H1 (cell line): ENCODE data around the gene JMJD1C. TPM values are rescaled to one million over a fixed set of nuclear protein-coding genes. Genes with fewer than 3 reads are reported as not detected.

Source experiments
- CTCF ChIA-PET: fragments of 300-600 bp; sonication (Branson Sonifier 250); formaldehyde crosslinking; loops from one replicate; lab custom pipeline; 2021; ENCODE audit not compliant: partially characterized antibody; lab: Charles Lee
- POLR2A ChIA-PET: fragments of 300-600 bp; sonication (Branson Sonifier 250); formaldehyde crosslinking; loops from one replicate; lab custom pipeline; 2021; ENCODE audit warnings: inconsistent platforms; ENCODE audit not compliant: partially characterized antibody; lab: Charles Lee
- DNase-seq, 2 experiments: peaks; one replicate each; pipeline versions ENCODE4 v3.0.0 to v3.0.0-alpha.2; 2010 to 2022; ENCODE audit warnings: low spot score in 2 of 2, low read depth in 1 of 2, mixed read lengths in 1 of 2
- FAIRE-seq: peaks from 2 replicates; lab custom pipeline; 2011; peaks lifted over from hg19 to GRCh38; lab: Jason Lieb, UNC
- H2AFZ ChIP-seq: 2 replicates; pipeline ENCODE4 v1.8.1; 2012; ENCODE audit warnings: low read length, inconsistent platforms
- H2AK5ac ChIP-seq: 2 replicates; pipeline ENCODE4 v1.6.1; 2013; ENCODE audit warnings: low read depth, low read length
- H2BK120ac ChIP-seq: replicated peaks from 2 replicates; pipeline ENCODE3; 2013; ENCODE audit warnings: low read depth, low read length, inconsistent platforms
- H2BK12ac ChIP-seq: 2 replicates; pipeline ENCODE4 v1.6.1; 2013; ENCODE audit warnings: low read depth, low read length
- H2BK15ac ChIP-seq: 2 replicates; pipeline ENCODE4 v1.6.1; 2013; ENCODE audit warnings: low read length
- H2BK20ac ChIP-seq: 2 replicates; pipeline ENCODE4 v1.6.1; 2013; ENCODE audit warnings: low read length
- H2BK5ac ChIP-seq: 2 replicates; pipeline ENCODE4 v1.6.1; 2013; ENCODE audit warnings: low read depth, low read length
- H3K14ac ChIP-seq: 2 replicates; pipeline ENCODE4 v1.6.1; 2013; ENCODE audit warnings: inconsistent platforms; ENCODE audit not compliant: insufficient read length
- H3K18ac ChIP-seq: 2 replicates; pipeline ENCODE4 v1.6.1; 2013; ENCODE audit warnings: low read length; ENCODE audit errors: extremely low read depth
- H3K23ac ChIP-seq: 2 replicates; pipeline ENCODE4 v1.6.1; 2013; ENCODE audit warnings: inconsistent platforms; ENCODE audit not compliant: insufficient read length
- H3K23me2 ChIP-seq: 2 replicates; pipeline ENCODE4 v1.6.1; 2013; ENCODE audit warnings: low read depth, low read length
- H3K27ac ChIP-seq: 2 replicates; pipeline ENCODE4 v1.6.1; 2011; ENCODE audit warnings: low read depth, low read length, inconsistent platforms
- H3K27me3 ChIP-seq, 4 experiments: replicated peaks in 1 of 4; 1 replicate in 1 of 4; 2 replicates in 3 of 4; pipeline versions ENCODE4 v1.6.1 to v1.8.1; 2011 to 2013; ENCODE audit warnings: low read length in 3 of 4, mild to moderate bottlenecking in 3 of 4, inconsistent platforms in 2 of 4, mixed read lengths in 2 of 4, moderate library complexity in 1 of 4; ENCODE audit not compliant: control insufficient read depth in 3 of 4, insufficient read depth in 3 of 4; ENCODE audit errors: extremely low read depth in 1 of 4
- H3K36me3 ChIP-seq, 4 experiments: 2 replicates each; pipeline versions ENCODE4 v1.6.1 to v1.8.1; 2011 to 2013; ENCODE audit warnings: mild to moderate bottlenecking in 4 of 4, low read length in 3 of 4, moderate library complexity in 2 of 4, control low read depth in 1 of 4, inconsistent platforms in 1 of 4; ENCODE audit not compliant: insufficient read depth in 4 of 4, control insufficient read depth in 2 of 4
- H3K4ac ChIP-seq: replicated peaks from 2 replicates; pipeline ENCODE3; 2013; ENCODE audit warnings: low read length, low read depth, mixed read lengths, inconsistent platforms; ENCODE audit not compliant: insufficient read length
- H3K4me1 ChIP-seq, 4 experiments: replicated peaks in 1 of 4; 1 replicate in 1 of 4; 2 replicates in 3 of 4; pipeline versions ENCODE4 v1.6.1 to v1.8.1; 2011 to 2013; ENCODE audit warnings: low read length in 3 of 4, inconsistent platforms in 2 of 4, mixed read lengths in 1 of 4; ENCODE audit not compliant: insufficient read depth in 4 of 4, control insufficient read depth in 3 of 4
- H3K4me2 ChIP-seq, 2 experiments: 2 replicates each; pipeline versions ENCODE4 v1.6.1 to v1.8.1; 2011 to 2013; ENCODE audit warnings: low read depth in 2 of 2, low read length in 2 of 2, control low read depth in 1 of 2, inconsistent platforms in 1 of 2, mild to moderate bottlenecking in 1 of 2; ENCODE audit not compliant: insufficient read depth in 1 of 2
- H3K4me3 ChIP-seq, 4 experiments: fragments of 200-600, 300-600 bp in 1 of 4; sonication (generic), shearing (Covaris generic), sonication (Bioruptor Twin) in 1 of 4; 2 replicates each; pipeline versions ENCODE4 v1.5.1 to v1.8.1; 2011 to 2016; ENCODE audit warnings: low read length in 4 of 4, low read depth in 3 of 4, control low read depth in 2 of 4, inconsistent platforms in 2 of 4, mild to moderate bottlenecking in 2 of 4, mixed read lengths in 1 of 4, moderate library complexity in 1 of 4; ENCODE audit not compliant: insufficient read depth in 2 of 4; ENCODE audit errors: extremely low read depth in 1 of 4
- H3K56ac ChIP-seq: replicated peaks from 2 replicates; pipeline ENCODE3; 2013; ENCODE audit warnings: low read depth, mild to moderate bottlenecking, mixed read lengths, low read length, inconsistent platforms; ENCODE audit not compliant: insufficient read length
- H3K79me1 ChIP-seq: 2 replicates; pipeline ENCODE4 v1.6.1; 2013; ENCODE audit warnings: low read depth, low read length, control low read depth
- H3K79me2 ChIP-seq, 2 experiments: 2 replicates each; pipeline versions ENCODE4 v1.6.1 to v1.8.1; 2012 to 2013; ENCODE audit warnings: low read length in 2 of 2, mild to moderate bottlenecking in 2 of 2, inconsistent platforms in 1 of 2; ENCODE audit not compliant: insufficient read depth in 2 of 2, control insufficient read depth in 1 of 2
- H3K9ac ChIP-seq, 4 experiments: replicated peaks in 1 of 4; 1 replicate in 1 of 4; 2 replicates in 3 of 4; pipeline versions ENCODE4 v1.6.1 to v1.8.1; 2011 to 2013; ENCODE audit warnings: low read depth in 3 of 4, low read length in 3 of 4, control low read depth in 2 of 4, mild to moderate bottlenecking in 2 of 4, moderate library complexity in 2 of 4, inconsistent platforms in 1 of 4; ENCODE audit errors: extremely low read depth in 1 of 4
- H3K9me3 ChIP-seq, 2 experiments: 2 replicates each; pipeline versions ENCODE4 v1.6.1 to v1.8.1; 2012 to 2013; ENCODE audit warnings: mild to moderate bottlenecking in 2 of 2, moderate library complexity in 2 of 2, control low read depth in 1 of 2, inconsistent platforms in 1 of 2, low read depth in 1 of 2, low read length in 1 of 2, mixed read lengths in 1 of 2; ENCODE audit not compliant: insufficient read depth in 2 of 2
- H4K20me1 ChIP-seq, 2 experiments: replicated peaks in 1 of 2; 2 replicates each; pipeline versions ENCODE3 to v1.8.1; 2011 to 2013; ENCODE audit warnings: inconsistent platforms in 2 of 2, low read length in 2 of 2, mild to moderate bottlenecking in 1 of 2; ENCODE audit not compliant: insufficient read depth in 2 of 2, control insufficient read depth in 1 of 2
- H4K5ac ChIP-seq: 2 replicates; pipeline ENCODE4 v1.6.1; 2013; ENCODE audit warnings: low read length, low read depth, mixed read lengths, inconsistent platforms; ENCODE audit not compliant: insufficient read length
- H4K8ac ChIP-seq: 2 replicates; pipeline ENCODE4 v1.8.0; 2013; ENCODE audit warnings: mild to moderate bottlenecking, moderate library complexity, low read length, inconsistent platforms; ENCODE audit not compliant: insufficient read depth; ENCODE audit errors: extremely low read depth
- H4K91ac ChIP-seq: replicated peaks from 2 replicates; pipeline ENCODE3; 2013; ENCODE audit warnings: low read length, mixed read lengths, inconsistent platforms; ENCODE audit not compliant: insufficient read length
- ASH2L ChIP-seq: fragments of 200-600, 300-600 bp; sonication (generic); IDR thresholded peaks from one replicate; pipeline ENCODE4 v1.7.1; 2017; ENCODE audit warnings: low read length
- ATF2 ChIP-seq: IDR thresholded peaks from 2 replicates; pipeline ENCODE4 v1.6.1; 2012; ENCODE audit warnings: low read length, inconsistent platforms
- CBX8 ChIP-seq: fragments of 300-800, 300-1000 bp; sonication (generic); IDR thresholded peaks from 2 replicates; pipeline ENCODE4 v1.7.1; 2016; ENCODE audit warnings: low read depth, low read length, borderline replicate concordance
- CHD1 ChIP-seq: IDR thresholded peaks from 2 replicates; pipeline ENCODE4 v1.6.1; 2012; ENCODE audit warnings: low read depth, low read length, improper control_type of control experiment
- CHD2 ChIP-seq: IDR thresholded peaks from 2 replicates; pipeline ENCODE4 v1.6.1; 2012; ENCODE audit warnings: low read length, improper control_type of control experiment
- E2F6 ChIP-seq: IDR thresholded peaks from 2 replicates; pipeline ENCODE4 v1.6.1; 2012; ENCODE audit warnings: inconsistent platforms
- GTF2F1 ChIP-seq: IDR thresholded peaks from 2 replicates; pipeline ENCODE4 v1.6.1; 2012; ENCODE audit warnings: low read depth, low read length, improper control_type of control experiment, borderline replicate concordance
- JUND ChIP-seq: IDR thresholded peaks from 2 replicates; pipeline ENCODE4 v1.6.1; 2011; ENCODE audit warnings: mild to moderate bottlenecking, improper control_type of control experiment, low read length
- PHF8 ChIP-seq: fragments of 200-600 bp; sonication (generic); conservative IDR thresholded peaks from 2 replicates; pipeline ENCODE4 v1.7.1; 2012; ENCODE audit warnings: low read depth, mild to moderate bottlenecking, inconsistent platforms, low read length, moderate library complexity
- POLR2A ChIP-seq, 2 experiments: IDR thresholded peaks; 1 replicate in 1 of 2; 2 replicates in 1 of 2; pipeline ENCODE4 v1.6.1; 2011; ENCODE audit warnings: low read depth in 2 of 2, low read length in 2 of 2, mild to moderate bottlenecking in 2 of 2; ENCODE audit errors: control extremely low read depth in 1 of 2
- SIX5 ChIP-seq: IDR thresholded peaks from 2 replicates; pipeline ENCODE4 v1.6.1; 2011; ENCODE audit warnings: mild to moderate bottlenecking, low read depth, low read length
- SRF ChIP-seq: IDR thresholded peaks from 2 replicates; pipeline ENCODE4 v1.6.1; 2011; ENCODE audit warnings: mild to moderate bottlenecking, low read depth, low read length, moderate library complexity
- WGBS, 2 experiments: shearing (Covaris generic) in 1 of 2; methylation state at CpG; one replicate each; pipeline versions ENCODE4 v1.1.6 to v1.1.7; 2013 to 2015; ENCODE audit warnings: low lambda C conversion rate in 2 of 2, mixed read lengths in 2 of 2, inconsistent platforms in 1 of 2, low coverage in 1 of 2, missing lambda C conversion rate in 1 of 2; ENCODE audit not compliant: insufficient replicate concordance in 2 of 2, insufficient coverage in 1 of 2, insufficient read length in 1 of 2; ENCODE audit errors: extremely low coverage in 1 of 2, missing lambda C conversion rate in 1 of 2; 5-methylcytosine and 5-hydroxymethylcytosine counted together
- polyA plus RNA-seq, 7 experiments: library from polyadenylated mRNA; depleted of rRNA in 3 of 7; stranded (reverse) in 5 of 7; unstranded in 2 of 7; fragments of >200 nt in 5 of 7; fragments of 200-250 nt in 2 of 7; gene quantifications; 1 replicate in 5 of 7; 2 replicates in 1 of 7; 4 replicates in 1 of 7; pipeline versions ENCODE4 v1.2.1 to v1.2.3, GENCODE V29; 2011 to 2013; ENCODE audit warnings: missing spikeins in 2 of 7, mixed read lengths in 2 of 7
- total RNA-seq: library from RNA; stranded (reverse); fragmentation: NEBNext Ultra II Directional; extraction: Animal tissue kit (Norgen Biotek cat#: 25700); gene quantifications from 2 replicates; pipeline ENCODE4 v1.2.1, GENCODE V29; 2021

The JMJD1C gene
- total and polyA plus RNA-seq, 2 of the 8 experiments (the other 6 are each of a cell fraction or from before 2014, with no cell fraction given): 54.5 to 210 TPM

DNA sequence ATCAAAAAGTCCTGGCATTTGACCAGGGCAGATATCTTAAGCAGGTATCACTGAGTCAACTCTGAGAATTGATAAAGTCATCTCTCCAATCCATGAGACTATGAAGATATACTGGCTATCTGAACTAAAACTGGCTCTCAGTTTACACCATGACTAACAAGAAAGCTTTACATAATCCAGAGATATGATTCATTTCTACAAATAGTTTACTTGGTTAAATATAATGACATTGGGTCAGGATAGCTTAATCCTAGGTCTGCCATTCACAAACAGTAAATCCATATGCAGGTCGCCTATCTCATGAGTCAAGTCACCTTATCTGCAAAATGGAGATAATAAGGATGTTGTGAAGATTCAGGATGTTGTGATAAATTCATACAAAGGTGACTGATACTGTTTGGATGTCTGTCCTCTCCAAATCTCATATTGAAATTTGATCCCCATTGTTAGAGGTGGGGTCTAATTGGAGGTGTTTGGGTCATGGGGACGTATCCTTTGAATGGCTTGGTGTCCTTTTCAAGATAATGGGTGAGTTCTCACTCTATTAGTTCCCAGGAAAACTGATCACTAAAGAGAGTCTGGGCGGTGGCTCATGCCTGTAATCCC lies 117.4 kb downstream of the JMJD1C start:
- H2BK5ac ChIP-seq: no peak overlapping the region
- ChIA-PET CTCF (interaction anchor here (0.9 to 1.2 kb wide), 2 partner anchors 9 to 372 kb away, joined by 3 read pairs; no protein-coding TSS in a partner anchor), POLR2A (no interaction called here)
- H3K79me1 ChIP-seq: peaks cover 2% of the 10 kb centered on the region; the same call in 1 of the 2 replicates
- no peak overlapping the region for H3K4ac ChIP-seq
- H3K4me1 ChIP-seq: no peaks in the 10 kb centered on the region
- H3K4me2 ChIP-seq: no peak overlapping the region
- H3K14ac ChIP-seq: no peak overlapping the region
- H2AK5ac ChIP-seq: no peak overlapping the region
- peaks cover 0 to 3% of the 10 kb centered on the region in 2 experiments for H4K20me1 ChIP-seq
- no peak overlapping the region for H3K9ac ChIP-seq
- H2BK15ac ChIP-seq: no peak overlapping the region
- H3K18ac ChIP-seq: no peak overlapping the region
- H2BK20ac ChIP-seq: no peak overlapping the region
- H3K27ac ChIP-seq: no peak overlapping the region
- H2BK120ac ChIP-seq: no peak overlapping the region
- H4K8ac ChIP-seq: no peak overlapping the region
- H3K23me2 ChIP-seq: no peaks in the 10 kb centered on the region
- no peaks in the 10 kb centered on the region for H3K27me3 ChIP-seq
- H4K91ac ChIP-seq: no peak overlapping the region
- FAIRE-seq: no peak
- WGBS, 2 experiments: 77% methylated on average over 3 of the region's 3 CpGs; no CpG with 5 or more reads in 1 of the 2 experiments
- H2BK12ac ChIP-seq: no peak overlapping the region
- no peak overlapping the region for H3K56ac ChIP-seq
- no peaks in the 10 kb centered on the region for H3K9me3 ChIP-seq
- no peak overlapping the region for H4K5ac ChIP-seq
- H3K23ac ChIP-seq: no peak overlapping the region
- no peak for DNase-seq
- peaks cover 0 to 53% of the 10 kb centered on the region in 2 experiments; a peak in 2 of 4 replicates for H3K79me2 ChIP-seq
- no peak overlapping the region for H2AFZ ChIP-seq
- H3K36me3 ChIP-seq: no peaks in the 10 kb centered on the region
- H3K4me3 ChIP-seq: no peak overlapping the region
- no peak for TF ChIP-seq ASH2L
- TF ChIP-seq CBX8: no peak
- TF ChIP-seq GTF2F1: no peak
- no peak for TF ChIP-seq JUND
- no peak for TF ChIP-seq PHF8
- TF ChIP-seq ATF2: no peak
- no peak for TF ChIP-seq POLR2A (IDR thresholded peaks at IDR 0.05; ENCODE audit: control extremely low read depth in 1 of 2, low read depth in 2 of 2, low read length in 2 of 2)
- TF ChIP-seq CHD2: no peak
- TF ChIP-seq E2F6: no peak
- no peak for TF ChIP-seq SRF
- no peak for TF ChIP-seq SIX5
- TF ChIP-seq CHD1: no peak
